ENCODE measurements around the gene SUN2. TPM values are rescaled to one million over a fixed set of nuclear protein-coding genes. Genes with fewer than 3 reads are reported as not detected.
A peak's percentile ranks its signal among the peaks of the same experiment; 100 is the strongest.

The SUN2 gene
- total and polyA plus RNA-seq, 9 of the 15 experiments (the other 6 are each of a cell fraction or from before 2014, with no cell fraction given) = 0.11 to 42.6 (median 16.7) TPM

DNA sequence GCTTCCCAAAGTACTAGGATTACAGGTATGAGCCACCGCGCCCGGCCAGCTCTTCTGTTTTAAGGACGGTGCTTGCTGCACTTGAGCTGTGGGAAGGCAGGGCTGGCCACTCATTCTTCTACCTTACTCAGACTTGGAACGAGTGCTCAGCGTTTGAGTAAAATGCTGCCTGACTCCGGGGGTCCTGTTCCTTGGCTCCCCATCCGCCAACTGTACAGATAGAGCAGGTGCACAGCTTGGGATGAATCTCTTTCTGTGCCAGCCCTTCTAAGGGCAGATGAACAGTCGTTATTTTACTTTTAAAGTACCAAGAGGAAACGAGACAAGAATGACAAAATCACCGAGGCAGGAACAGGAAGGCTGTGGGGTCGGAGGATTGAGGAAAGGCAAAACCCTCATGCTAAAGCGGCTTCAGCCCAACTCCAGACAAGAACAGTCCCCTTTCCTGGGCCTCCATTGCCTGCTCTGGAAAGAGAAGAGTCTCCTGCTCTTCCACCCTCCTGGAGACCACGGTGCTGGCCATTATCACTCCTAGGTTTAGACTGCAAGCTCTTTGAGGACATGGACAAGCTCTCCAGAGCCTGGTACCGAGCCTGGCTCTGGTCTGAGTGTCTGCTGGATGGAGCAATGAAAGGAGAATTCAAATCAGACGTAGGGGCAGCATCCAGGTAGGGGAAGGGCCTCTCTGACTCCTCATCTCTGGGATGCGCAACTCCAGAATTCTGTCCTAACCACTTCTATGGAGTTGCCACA, 1.1 kb upstream of the SUN2 start:
- Histone ChIP-seq H3K9me1 (ENCODE audit: control insufficient read depth, insufficient read depth, low read length) (no peaks in the 10 kb centered on the region), H3K4me3 (peak overlapping the region; percentile 62), H2AFZ (ENCODE audit: low read depth, low read length) (peak overlapping the region; percentile 87), H3K9ac (ENCODE audit: insufficient read depth in 1 of 2, low read depth in 2 of 2, low read length in 2 of 2) (peak overlapping the region; percentile 90 to 97; a peak in 3 of 4 replicates), H4K20me1 (replicated peaks; ENCODE audit: control insufficient read depth, insufficient read depth, low read length) (no peaks in the 10 kb centered on the region; the same call in 1 of the 2 replicates), H3K36me3 (ENCODE audit: control insufficient read depth, insufficient read depth, low read length) (peaks cover 13% of the 10 kb centered on the region; the same call in 1 of the 3 replicates), H3K27ac (ENCODE audit: extremely low read depth, low read depth, low read length) (peak overlapping the region; percentile 86), H3K79me2 (ENCODE audit: control insufficient read depth, insufficient read depth, low read length) (peaks cover 23% of the 10 kb centered on the region), H3K4me2 (ENCODE audit: insufficient read depth, low read length) (peak overlapping the region; percentile 87), H3K27me3 (ENCODE audit: control insufficient read depth in 2 of 2, insufficient read depth in 2 of 2, low read length in 2 of 2) (no peaks in the 10 kb centered on the region), H3K4me1 (replicated peaks in 1 of 2; ENCODE audit: control insufficient read depth in 2 of 2, insufficient read depth in 2 of 2, low read length in 2 of 2) (peaks cover 4 to 48% of the 10 kb centered on the region in 2 experiments; a peak in 4 of 5 replicates), H3K9me3 (replicated peaks; ENCODE audit: control insufficient read depth, insufficient read depth, low read depth, low read length) (no peaks in the 10 kb centered on the region)
- intact Hi-C loops (cut with micrococcal nuclease) = no loop called here
- CTCF ChIA-PET (ENCODE audit: low intra/inter-chr PET ratio) = no interaction called here
- no peak for ATAC-seq
- DNase-seq (ENCODE audit: extremely low read depth in 1 of 4, low spot score in 3 of 4) = peak in 1 of 4 experiments; percentile 17
- no TSS peak for BruUV-seq (replicated peaks)
- 57% methylated on average over 12 of the region's 17 CpGs for WGBS (ENCODE audit: insufficient coverage, low coverage, missing lambda C conversion rate)
- in situ Hi-C loops (cut with MboI) = no loop called here
- POLR2A ChIA-PET = interaction anchor here (0.7 to 5.3 kb wide), 4 partner anchors 9 to 217 kb away, joined by 3 to 25 read pairs (median 5); no protein-coding TSS in a partner anchor
- FAIRE-seq = no peak
- TF ChIP-seq, protein P1, sequence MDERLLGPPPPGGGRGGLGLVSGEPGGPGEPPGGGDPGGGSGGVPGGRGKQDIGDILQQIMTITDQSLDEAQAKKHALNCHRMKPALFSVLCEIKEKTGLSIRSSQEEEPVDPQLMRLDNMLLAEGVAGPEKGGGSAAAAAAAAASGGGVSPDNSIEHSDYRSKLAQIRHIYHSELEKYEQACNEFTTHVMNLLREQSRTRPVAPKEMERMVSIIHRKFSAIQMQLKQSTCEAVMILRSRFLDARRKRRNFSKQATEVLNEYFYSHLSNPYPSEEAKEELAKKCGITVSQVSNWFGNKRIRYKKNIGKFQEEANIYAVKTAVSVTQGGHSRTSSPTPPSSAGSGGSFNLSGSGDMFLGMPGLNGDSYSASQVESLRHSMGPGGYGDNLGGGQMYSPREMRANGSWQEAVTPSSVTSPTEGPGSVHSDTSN (CRISPR knock-in tag; IDR thresholded peaks at IDR 0.05; ENCODE audit: low read depth) = no peak
- TF ChIP-seq, protein P1 (tag; conservative IDR thresholded peaks at IDR 0.05; ENCODE audit: low read depth) = no peak
- TF ChIP-seq ZNF316 (IDR thresholded peaks at IDR 0.05) (peak; percentile 58), RBM25 (IDR thresholded peaks at IDR 0.05; ENCODE audit: low read depth, low read length, severe bottlenecking) (peak; percentile 58), TRIM28 (IDR thresholded peaks at IDR 0.05) (0 out of 2 replicates have a peak, but pooled peaks have one; percentile 34)
